Measurements from ENCODE around the gene AOPEP.
"Not testable (repeated sequence)": the region's sequence is repeated elsewhere in the genome, so short reads cannot be mapped to it uniquely, and the experiment has no call there.

The AOPEP gene

DNA sequence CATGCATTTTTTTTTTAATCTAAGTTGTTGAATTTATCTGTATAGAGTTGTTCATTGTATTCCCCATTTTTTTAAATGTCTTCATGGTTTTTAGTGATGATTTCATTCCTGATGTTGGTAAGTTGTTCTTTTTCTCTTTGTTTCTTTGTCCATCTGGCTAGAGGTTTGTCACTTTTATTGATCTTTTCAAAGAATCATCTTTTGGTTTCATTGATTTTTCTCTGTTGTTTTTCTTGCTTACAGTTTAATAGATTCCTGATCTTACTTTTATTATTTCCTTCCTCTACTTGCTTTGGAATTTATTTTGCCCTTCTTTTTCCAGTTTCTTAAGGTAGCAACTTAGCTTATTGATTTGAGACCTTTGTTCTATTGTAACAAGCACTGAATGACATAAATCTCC, 114.2 kb downstream of the AOPEP start:
- in situ Hi-C loops (cut with HindIII; ENCODE audit: low sequenced_read_pairs) = no loop called here

DNA sequence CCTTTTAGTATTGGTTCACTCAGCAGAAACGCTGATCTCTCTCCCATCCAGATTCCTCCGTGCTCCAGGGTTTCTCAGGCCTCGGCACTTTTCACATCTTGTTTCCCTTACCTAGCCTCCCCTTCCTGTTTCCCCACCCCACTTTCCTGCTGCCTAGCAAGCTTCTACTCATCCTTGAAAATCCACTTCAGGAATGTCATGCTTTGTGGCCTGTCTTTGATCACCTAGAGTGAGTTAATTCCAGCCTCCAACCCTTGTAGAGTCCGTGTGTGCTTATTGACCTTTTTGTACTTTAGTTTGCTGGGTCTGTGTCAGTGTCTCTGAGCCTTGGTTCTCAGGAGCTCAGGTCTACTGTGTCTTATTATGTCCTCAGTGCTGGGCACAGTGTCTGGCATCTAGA, 116.6 kb downstream of the AOPEP start:
- in situ Hi-C loops (cut with HindIII; ENCODE audit: low sequenced_read_pairs) = no loop called here

DNA sequence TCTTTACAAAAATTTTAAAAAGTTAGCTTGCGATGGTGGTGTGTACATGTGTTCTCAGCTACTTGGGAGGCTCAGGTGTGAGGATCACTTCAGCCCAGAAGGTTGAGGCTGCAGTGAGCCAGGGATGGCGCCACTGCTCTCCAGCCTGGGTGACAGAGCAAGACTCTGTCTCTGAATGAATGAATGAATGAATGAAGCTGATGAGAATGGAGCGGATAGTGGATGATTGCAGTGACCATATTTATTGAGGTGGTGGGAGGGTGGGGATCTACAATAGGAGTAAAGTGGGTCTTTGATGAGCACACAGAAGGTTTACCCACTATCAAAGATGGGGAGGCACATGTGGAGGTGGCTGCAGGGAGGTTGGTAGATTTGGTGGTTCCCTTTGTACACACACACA, 120.2 kb downstream of the AOPEP start:
- in situ Hi-C loops (cut with HindIII; ENCODE audit: low sequenced_read_pairs) = no loop called here

DNA sequence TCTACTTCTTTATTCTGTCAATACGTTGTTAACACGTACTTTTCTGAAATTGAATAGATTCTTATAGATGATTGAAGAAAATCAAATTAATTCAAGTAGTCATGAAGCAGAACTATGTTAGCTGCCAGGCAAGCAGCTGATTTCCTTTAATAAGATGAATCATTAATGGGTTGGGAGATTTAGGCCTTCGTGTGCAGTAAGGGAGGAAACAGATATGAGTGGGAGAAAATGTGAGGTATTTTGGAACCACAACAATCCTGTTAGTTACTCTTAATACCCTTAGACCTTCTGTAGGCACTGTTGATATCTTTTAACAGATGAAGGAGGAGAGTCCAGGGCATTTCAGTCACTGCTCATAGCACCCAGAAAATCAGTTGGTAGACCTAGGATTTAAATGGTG, 121.0 kb downstream of the AOPEP start:
- in situ Hi-C loops (cut with HindIII; ENCODE audit: low sequenced_read_pairs) = no loop called here

DNA sequence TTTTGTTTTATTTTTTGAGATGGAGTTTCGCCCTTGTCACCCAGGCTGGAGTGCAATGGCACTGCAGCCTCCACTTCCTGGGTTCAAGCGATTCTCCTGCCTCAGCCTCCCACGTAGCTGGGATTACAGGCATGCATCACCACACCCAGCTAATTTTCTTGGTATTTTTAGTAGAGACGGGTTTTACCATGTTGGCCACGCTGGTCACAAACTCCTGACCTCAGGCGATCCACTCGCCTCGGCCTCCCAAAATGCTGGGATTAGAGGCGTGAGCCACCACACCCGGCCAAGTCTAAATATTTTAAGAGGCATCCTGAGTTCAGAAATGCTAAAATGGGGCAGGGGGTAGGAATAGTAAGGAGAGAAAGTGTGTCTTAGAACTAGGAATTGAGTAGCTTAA, 122.3 kb downstream of the AOPEP start:
- in situ Hi-C loops (cut with HindIII; ENCODE audit: low sequenced_read_pairs) = not testable (repeated sequence)

DNA sequence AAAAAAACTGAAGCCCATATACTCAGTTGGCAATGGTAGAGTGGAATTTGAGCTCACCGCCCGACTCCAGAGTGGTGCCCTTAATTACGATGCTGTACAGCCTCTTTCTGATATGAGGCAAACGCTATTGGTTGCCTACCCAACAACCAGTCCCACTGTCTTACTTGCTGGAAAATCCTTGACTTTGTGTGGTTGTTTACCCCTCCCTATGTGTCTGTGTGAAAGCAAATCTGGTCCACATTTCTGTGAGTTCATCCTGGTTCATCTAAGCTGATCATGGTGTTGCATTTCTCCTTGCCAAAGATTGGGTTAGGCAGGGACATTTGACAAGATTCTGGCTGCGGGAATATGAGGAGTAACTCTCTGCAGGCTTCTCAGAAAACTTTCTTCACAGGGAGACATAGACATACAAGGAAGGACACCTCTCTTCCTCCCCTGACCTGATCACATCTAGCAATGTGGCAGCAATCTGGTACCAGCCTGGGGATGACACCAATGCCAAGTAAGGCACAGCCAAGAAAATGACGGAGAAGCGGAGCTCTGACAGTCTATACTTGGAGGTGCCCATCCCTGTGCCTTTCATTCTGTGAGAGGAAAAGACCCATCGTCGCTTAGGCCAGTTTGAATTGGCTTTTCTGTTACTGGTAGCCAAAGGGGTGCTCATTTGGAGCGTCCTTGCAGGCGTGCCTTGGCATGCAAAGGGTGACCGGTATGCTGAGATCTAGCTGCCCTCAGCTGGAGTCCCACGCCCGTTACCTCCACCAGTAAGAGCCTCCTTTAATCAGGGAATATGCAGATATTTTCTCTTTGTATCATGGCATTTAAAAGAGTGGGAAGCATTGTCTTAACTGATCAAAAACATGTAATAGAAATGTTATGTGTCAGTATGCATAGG, 124.3 kb downstream of the AOPEP start:
- in situ Hi-C loops (cut with HindIII; ENCODE audit: low sequenced_read_pairs) = no loop called here

DNA sequence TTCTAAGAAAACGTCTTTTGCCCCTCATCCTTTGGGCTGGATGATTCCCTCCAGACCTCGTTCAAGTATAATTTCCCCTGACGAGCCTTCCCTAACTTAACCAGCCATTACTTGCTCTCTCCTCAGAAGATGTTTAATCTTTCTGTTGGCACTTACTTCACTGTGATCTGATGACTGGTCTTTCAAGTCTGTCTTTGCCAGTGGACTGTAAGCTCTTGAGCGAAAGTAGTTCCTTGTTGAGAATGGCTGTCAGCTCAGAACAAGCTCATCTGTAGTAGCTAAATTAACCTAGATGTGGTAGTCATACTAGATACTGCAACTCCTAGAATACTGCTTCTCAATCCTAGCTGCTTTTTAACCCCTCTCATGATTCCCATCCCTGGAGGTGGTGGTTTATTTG, 125.0 kb downstream of the AOPEP start:
- in situ Hi-C loops (cut with HindIII; ENCODE audit: low sequenced_read_pairs) = no loop called here

DNA sequence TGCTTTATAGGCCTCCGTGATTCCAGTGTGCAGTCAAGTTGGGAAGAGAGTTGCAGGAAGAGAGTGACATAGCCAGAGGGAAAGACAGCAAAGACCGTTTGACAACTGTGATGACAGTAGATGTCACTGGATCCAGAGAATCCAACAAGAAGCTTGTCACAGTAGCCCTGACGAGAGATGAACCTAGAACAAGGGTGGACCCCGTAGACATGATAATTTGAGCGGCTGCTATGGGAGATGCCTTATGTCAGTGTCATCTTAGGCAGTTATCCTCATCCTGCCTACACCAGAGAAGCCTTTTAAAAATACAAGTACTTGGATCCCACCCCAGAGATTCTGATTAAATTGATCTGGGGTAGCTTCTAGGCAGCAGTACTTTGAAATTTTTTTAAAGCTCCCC, 125.4 kb downstream of the AOPEP start:
- in situ Hi-C loops (cut with HindIII; ENCODE audit: low sequenced_read_pairs) = no loop called here

DNA sequence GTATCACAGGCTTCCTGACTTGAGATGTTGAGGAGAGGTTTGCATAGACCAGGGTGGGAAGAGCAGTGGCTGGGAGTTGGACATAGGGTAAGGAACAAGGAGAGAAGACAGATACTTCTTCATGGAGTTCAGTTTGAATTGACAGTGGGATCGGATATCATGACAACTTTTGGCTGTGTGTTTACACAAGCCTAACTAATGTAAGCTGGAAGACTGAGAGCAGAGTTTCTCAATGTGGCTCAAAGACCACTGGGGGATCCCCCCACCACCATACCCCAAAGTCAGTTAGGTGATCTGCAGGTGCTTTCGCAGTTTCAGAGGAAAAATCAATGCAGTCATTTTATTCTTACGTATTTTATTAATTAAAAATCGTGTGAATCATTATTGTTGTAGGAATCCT, 125.9 kb downstream of the AOPEP start:
- in situ Hi-C loops (cut with HindIII; ENCODE audit: low sequenced_read_pairs) = no loop called here

DNA sequence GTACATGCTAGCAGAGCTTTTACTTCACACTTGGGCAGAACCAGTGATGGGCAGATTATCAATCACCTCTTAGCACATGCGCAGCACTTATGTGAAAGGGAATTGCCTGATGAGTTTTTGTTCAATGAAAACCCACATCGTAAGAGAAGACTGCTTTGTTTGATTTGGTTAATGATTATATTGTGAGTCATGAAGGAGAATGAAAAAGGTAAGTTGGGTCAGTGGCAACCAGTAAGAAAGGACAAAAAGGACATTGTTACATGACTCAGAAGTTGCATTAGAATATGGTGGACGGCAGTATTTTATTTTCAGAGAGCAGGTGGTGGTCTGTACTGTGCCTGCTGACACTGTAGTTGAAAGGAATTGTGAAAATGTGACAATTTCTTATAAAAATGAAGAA, 127.4 kb downstream of the AOPEP start:
- in situ Hi-C loops (cut with HindIII; ENCODE audit: low sequenced_read_pairs) = no loop called here

DNA sequence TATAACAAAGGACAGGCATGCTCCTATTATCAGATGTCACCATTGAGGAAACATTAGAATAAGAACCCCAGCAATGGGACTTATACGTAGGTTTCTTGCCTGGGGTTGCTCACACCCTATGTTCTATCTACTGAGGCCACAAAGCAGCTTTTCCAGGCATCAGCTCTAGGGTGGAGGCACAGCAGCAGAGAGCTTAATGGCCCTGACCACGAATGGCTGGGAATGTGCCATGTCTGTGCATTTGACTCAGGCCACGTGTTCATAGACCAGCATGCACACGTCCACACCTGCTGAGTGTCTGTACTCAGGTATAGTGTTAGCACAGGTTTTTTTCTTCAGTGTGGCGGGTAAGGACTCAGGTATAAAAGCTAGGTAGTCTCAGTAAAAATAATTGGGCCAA, 129.4 kb downstream of the AOPEP start:
- in situ Hi-C loops (cut with HindIII; ENCODE audit: low sequenced_read_pairs) = no loop called here

DNA sequence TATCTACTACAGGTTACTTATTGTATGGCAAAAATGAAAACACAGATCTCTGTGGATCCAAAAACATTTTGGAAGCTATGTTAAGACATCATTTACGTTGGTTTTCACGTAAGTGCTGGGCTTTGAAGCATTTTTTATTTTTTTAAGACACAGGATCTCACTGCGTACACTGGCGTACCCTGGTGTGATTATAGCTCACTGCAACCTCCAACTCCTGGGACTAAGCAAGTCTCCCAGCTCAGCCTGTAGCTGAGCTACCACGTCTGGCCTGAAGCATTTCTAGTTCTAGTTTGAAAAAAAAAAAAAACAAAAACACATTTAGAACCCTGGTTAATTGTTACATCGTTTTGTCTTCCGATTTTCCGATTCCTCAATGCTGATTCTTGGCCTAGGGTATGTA, 131.3 kb downstream of the AOPEP start:
- in situ Hi-C loops (cut with HindIII; ENCODE audit: low sequenced_read_pairs) = no loop called here

DNA sequence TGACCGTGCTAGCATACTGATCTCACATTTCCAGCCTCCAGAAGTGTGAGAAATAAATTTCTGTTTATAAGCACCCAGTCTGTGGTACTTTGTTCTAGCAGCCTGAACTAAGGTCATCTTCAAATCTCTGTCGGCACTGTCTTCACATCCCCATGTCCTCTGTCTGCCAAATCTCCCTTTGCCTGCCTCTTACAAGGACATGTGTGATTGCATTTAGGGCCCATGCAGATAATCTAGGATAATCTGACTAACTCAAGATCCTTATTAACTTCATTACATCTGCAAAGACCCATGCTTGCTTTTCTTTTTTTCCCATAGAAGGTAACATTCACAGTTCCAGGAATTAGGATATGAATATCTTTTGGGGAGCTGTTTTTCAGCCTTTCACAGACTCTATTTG, 132.7 kb downstream of the AOPEP start:
- in situ Hi-C loops (cut with HindIII; ENCODE audit: low sequenced_read_pairs) = no loop called here

DNA sequence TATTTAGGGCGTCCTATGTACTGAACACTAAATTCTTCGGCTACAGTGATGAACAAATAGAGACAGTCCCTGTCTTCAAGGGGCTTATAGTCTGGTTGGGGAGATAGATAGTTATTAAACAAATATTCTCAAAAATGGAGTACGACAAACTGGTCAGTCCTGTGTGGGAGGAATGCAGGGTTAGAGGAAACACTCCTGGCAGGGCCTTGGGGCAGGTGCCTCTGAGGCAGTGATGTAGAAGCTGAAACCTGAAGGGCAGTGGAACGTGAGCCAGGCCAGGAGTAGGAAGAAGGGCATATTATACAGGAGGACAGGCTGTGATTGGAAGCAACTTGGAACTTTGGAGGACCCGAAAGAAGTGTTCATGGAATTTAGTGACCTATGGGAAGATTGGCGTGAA, 133.4 kb downstream of the AOPEP start:
- in situ Hi-C loops (cut with HindIII; ENCODE audit: low sequenced_read_pairs) = no loop called here

DNA sequence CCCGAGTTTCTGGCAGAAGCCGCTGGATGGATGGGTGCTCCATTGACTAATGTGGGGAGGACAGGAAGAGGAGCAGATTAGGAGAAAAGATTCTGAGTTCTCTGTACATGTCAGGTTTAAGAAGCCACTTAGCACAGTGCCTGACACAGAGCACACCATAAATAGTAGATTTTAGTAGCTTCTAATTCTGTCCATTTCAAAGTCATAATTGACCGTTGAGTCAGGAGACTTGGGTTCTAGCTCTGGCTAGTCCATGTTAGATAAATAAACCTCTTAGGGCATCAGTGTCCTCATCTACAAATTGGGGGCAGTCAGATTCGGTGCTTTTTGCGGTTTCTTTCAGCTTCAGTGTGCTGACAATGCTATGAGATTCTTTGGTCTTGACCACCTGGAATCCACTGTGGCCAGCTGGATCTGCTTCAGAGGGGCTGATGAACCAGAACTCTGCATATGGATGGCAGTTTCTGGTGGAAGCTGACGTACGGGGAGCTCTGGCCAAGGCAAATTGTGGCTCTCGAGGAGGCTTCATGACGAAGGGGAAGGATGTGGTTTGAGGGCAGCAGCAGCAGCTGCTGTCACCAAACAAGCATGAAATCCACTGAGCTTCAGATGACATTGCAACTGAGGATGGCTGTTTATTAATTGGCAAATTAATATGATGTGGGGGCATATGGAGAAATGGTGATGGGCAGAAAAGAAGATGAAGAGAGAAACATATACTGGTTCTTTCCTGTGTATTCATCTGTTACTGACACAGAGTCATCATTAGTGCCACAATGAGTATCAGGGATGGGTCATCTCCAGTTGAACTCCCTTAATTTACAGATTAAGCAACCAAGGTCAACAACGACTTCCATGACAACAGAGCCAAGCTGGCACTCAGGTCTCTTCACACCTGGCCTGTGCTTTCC, 134.4 kb downstream of the AOPEP start:
- in situ Hi-C loops (cut with HindIII; ENCODE audit: low sequenced_read_pairs) = no loop called here

DNA sequence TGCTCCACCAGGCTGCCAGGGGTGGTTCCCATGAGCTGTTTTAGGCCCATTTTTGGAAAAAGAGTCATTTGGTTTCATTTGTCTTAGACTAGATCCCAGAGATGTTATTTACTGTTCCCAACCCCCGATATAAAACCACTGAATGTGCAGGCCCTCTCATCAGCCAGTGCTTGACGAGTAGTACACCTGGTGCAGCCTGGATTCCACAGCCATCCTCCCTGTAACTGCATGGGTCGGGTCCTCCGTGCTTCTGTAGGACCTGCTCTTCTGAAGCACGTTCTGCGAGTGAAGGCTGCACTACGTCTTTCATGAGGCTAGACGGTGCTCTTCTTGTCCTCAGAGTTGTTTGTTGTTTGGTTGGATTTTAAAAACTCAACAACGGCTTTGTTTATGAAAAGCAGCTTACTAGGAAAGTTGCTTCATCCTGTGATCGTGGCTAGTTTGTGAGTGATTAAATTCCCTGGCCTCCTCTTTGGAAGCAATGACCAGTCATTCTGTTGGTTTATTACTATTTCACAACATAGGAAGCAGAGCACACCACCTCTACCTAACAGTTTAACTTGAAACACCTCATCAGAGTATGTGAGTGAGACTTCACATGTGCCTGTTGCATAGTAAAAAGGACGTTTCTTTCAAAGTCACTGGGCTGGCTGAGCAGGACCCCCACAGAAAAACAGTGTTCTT, 135.2 kb downstream of the AOPEP start:
- in situ Hi-C loops (cut with HindIII; ENCODE audit: low sequenced_read_pairs) = no loop called here

DNA sequence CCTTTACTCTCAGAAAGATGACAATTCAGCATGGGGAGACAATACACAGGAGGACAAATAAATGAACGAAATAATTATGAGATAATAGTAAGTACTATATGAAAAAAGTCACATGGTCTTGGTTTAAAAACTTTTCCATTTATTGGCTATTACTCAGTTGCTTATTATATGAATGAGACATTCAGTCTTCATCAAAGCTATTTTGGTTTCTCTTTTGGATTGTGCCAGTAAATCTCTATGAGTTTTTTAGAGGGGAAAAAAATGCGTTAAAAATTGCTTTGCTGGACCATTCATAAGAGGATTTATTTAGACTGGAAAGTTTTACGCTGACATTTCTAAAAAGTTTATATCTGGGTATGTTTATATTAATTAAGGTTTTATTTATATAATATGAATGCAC, 137.7 kb downstream of the AOPEP start:
- in situ Hi-C loops (cut with HindIII; ENCODE audit: low sequenced_read_pairs) = no loop called here

DNA sequence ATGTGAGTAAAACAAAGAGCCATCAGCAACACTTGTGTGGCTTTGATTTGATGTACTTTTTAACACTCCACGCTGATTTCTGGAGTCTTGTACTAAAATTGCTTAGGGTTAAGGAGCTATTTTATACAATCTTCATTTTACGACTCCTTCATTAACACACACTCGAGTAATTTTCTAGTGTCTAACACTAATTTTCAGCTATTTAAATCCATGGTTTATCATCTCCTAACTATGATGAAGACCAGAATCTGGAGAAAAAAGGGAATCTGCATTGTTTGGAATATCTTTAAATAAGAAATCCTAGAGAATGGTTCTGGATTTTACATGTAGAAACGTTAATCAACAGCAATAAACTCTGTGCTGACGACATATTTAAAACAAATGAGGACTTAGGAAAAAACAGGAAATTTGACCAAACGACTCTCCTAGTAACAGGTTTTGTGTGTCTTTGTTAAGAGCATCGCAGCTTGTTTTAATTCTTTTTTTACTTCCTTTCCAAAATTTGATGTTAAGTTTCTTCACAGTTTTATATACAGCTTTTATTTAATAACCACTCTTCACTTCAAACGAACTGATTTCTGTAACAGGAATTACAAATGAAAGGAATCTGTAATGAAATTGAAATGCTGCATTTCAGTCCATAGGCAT, 138.5 kb downstream of the AOPEP start:
- in situ Hi-C loops (cut with HindIII; ENCODE audit: low sequenced_read_pairs) = no loop called here

DNA sequence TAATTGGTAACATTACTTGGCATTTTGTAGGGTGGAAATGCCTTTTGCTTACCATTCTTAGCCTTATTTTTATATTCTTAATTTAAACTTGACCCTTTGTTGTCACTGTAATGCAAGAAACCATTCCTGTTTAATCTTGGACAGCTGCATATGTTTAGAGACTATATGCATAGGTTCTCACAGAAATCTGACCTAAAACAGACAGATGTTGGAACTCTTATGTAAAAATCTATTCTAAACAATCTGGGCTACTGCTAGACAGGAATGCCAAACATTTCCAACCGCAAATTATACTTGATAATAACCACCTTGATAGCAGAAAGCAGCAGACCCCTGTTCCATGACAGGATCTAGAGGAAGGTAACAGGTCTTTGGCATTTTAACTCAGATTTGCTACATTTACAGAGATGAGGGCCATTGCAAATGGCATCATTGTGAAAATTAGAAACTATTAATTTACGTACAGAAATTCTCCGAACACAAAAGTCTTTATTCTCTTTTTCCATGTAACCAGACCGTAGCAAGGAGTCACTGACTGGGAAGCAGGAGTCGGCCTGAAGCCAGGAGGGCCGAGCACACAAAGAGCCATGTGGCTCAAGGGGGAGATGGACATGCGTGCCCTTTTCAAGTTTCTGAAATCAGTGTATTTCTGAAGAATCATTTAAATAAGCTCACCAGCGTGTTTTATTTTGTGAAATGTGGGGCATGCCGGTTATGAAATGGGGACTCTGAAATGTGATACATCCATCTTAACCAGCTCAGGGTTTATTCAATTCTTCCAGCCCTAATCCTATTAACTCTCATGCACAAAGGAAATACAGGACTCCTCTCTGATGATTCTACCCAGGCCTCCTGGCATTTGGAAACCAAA, 139.3 kb downstream of the AOPEP start:
- in situ Hi-C loops (cut with HindIII; ENCODE audit: low sequenced_read_pairs) = no loop called here

DNA sequence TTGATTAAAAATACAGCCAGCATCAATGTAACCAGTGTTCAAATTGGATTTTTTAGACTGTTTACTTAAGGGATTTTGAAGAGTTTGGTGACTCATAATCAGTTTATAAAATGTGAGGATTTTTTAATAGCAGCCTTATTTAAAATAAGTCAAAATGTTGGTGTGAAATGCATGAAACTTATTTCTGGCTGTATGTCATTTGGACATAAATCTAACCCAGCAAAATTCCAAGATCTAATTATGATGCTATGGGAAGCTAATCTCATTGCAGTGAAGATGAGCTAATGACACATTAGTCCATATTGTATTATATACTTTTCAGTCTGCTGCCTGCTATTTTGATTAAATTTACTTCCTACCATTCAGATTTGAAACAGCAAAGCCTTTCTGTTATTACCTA, 140.3 kb downstream of the AOPEP start:
- in situ Hi-C loops (cut with HindIII; ENCODE audit: low sequenced_read_pairs) = no loop called here

Data from DLD1 (cell line).